ENCODE results near the gene FAM156A.
"Not testable (repeated sequence)": the region's sequence is repeated elsewhere in the genome, so short reads cannot be mapped to it uniquely, and the experiment has no call there.

The FAM156A gene, protein sequence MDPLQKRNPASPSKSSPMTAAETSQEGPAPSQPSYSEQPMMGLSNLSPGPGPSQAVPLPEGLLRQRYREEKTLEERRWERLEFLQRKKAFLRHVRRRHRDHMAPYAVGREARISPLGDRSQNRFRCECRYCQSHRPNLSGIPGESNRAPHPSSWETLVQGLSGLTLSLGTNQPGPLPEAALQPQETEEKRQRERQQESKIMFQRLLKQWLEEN
- total RNA-seq: 0 to 0.87 (median 0.33) reads per million in 9 experiments

DNA sequence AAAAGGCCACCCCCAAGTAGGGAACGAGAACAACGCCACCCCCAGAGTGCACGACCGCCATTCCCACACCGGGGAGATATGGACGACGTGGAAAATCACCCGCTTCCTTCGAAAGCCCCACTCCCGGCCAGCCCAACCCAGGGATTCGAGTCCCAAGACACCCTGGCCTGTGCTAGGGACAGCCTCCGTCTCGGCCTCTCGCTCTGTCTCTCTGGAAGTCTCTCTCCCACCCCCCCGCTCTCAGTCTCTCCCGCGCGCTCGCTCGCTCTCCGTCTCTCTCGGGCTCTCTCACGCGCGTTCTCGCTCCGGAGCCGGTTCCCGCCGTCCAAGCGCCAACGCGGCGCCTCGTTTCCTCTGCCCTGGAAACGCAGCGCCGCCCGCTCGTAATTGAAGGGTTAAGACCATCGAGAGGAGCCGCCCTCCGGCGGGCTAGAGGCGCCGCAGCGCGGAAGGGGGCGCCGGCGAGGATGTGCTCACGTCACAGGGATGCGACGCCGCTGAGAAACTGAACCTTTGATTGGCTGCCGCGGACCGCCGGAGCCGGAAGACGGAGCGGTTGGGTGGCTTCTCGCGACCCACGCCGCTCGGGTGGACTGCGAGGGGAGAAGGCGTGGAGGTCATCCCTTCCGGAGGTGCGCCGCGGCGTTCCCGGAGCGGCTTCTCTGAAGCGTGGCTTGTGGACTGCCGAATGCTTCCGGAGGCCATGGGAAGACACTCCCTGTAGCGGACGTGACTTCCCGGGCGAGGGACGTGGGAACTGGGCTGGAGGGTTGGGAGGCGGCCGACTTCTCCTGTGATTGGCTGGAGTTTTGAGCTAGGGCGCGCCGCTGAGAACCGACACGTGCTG lies at the start of gene FAM156A:
Gene FAM156A (minus strand): TSS at position 406 of the 847 bp plus-strand sequence. CDS start 9,930 bp downstream, outside the sequence.
- not testable (repeated sequence) for H3K4me1 Mint-ChIP-seq (ENCODE audit: low read depth in 2 of 2); H3K36me3 Mint-ChIP-seq (ENCODE audit: insufficient read depth); H3K9me3 Mint-ChIP-seq; H3K27me3 Mint-ChIP-seq; H3K4me3 Mint-ChIP-seq; DNase-seq; H3K27ac Mint-ChIP-seq
- ATAC-seq (replicated peaks): peak; percentile 88

DNA sequence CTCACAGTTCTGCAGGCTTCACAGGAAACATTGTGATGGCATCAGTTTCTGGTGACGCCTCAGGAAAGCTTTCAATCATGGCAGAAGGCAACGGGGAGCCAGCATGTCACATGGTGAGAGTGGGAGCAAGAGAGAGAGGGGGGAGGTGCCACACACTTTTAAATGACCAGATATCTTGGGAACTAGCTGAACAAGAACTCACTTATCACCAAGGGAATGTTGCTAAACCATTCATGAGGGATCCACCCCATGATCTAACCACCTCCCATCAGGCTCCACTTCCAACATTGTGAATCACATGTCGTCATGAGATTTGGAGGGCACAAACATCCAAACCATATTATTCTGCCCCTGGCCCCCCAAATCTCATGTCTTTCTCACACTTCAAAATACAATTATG lies 47.0 kb upstream of the FAM156A start:
- peaks cover 4% of the 10 kb centered on the region for H3K36me3 Mint-ChIP-seq (ENCODE audit: insufficient read depth)
- no peaks in the 10 kb centered on the region for H3K4me1 Mint-ChIP-seq (ENCODE audit: low read depth in 2 of 2)
- no peak overlapping the region for H3K4me3 Mint-ChIP-seq
- DNase-seq: no peak
- H3K9me3 Mint-ChIP-seq: no peaks in the 10 kb centered on the region
- ATAC-seq (replicated peaks): no peak
- H3K27me3 Mint-ChIP-seq: peaks cover 20 to 44% of the 10 kb centered on the region in 2 donors
- H3K27ac Mint-ChIP-seq: no peak overlapping the region

DNA sequence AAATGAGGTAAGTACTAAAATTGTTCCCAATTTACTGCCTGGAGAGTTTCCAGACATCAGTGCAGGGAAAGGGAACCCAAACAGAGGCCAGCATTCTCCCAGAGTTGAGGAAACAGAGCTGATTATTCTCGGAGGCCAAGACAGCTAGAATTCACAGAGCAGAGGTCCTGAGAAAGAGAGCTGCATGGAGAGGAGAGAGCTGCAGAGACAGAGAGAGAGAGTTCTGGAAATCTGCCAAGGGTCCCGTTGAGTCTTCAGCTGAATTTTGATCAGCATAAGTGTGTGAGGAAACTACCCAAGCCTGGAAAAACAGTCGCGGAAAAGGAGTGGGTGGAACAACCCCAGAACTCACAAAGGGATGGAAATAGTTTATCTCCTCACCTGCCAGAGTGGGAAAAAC lies 46.5 kb upstream of the FAM156A start:
- ATAC-seq (replicated peaks) (no peak), DNase-seq (no peak)
- H3K4me3 Mint-ChIP-seq: no peak overlapping the region
- H3K4me1 Mint-ChIP-seq (ENCODE audit: low read depth in 2 of 2): no peaks in the 10 kb centered on the region
- H3K36me3 Mint-ChIP-seq (ENCODE audit: insufficient read depth): peaks cover 4% of the 10 kb centered on the region
- H3K9me3 Mint-ChIP-seq: no peaks in the 10 kb centered on the region
- H3K27me3 Mint-ChIP-seq: peaks cover 20 to 44% of the 10 kb centered on the region in 2 donors
- H3K27ac Mint-ChIP-seq: no peak overlapping the region

DNA sequence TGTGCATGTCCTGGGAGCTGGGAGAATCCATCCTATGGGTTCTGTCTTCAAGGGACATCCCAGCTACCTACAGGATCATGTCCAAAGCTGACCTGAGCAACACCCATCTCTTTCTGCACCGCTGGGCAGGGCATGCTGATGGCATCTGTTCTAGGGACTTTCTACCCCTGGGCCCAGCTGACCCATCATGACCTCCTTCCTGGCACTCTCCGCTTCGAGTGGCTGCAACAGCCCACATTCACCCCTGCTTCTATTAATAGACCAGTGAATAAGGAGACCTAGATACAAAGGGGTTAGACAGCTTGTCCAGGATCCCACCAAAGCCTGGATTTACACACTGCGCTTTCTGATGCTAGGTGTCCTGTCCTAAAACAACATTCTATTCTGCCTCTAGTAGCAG lies 45.7 kb upstream of the FAM156A start:
- no peaks in the 10 kb centered on the region for H3K9me3 Mint-ChIP-seq
- no peak overlapping the region for H3K27ac Mint-ChIP-seq

DNA sequence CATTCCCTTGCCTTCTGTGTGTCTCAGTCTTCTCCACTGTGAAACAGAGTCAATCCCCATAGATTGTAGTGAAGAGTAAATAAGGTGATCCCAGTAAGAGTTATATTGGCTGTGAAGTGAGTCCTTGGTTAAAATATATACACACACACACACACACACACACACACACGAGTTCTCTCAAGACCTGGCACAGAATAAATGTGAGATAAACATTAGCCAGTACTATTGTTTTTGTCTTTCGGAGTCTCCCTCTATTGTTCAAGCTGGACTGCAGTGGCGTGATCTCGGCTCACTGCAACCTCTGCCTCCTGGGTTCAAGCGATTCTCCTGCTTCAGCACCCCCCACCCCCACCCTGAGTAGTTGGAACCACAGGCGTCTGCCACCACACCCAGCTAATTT lies 44.8 kb upstream of the FAM156A start:
- ATAC-seq (replicated peaks) (no peak), DNase-seq (no peak)
- no peaks in the 10 kb centered on the region for H3K4me1 Mint-ChIP-seq (ENCODE audit: low read depth in 2 of 2)
- H3K36me3 Mint-ChIP-seq (ENCODE audit: insufficient read depth): peaks cover 4% of the 10 kb centered on the region
- H3K27me3 Mint-ChIP-seq: peaks cover 20 to 44% of the 10 kb centered on the region in 2 donors
- no peaks in the 10 kb centered on the region for H3K9me3 Mint-ChIP-seq
- no peak overlapping the region for H3K27ac Mint-ChIP-seq
- no peak overlapping the region for H3K4me3 Mint-ChIP-seq

More for the DNA sequence above, 45.7 kb upstream of the FAM156A start:
- Mint-ChIP-seq H3K4me1 (ENCODE audit: low read depth in 2 of 2) (no peaks in the 10 kb centered on the region), H3K27me3 (peaks cover 20 to 44% of the 10 kb centered on the region in 2 donors), H3K36me3 (ENCODE audit: insufficient read depth) (peaks cover 4% of the 10 kb centered on the region), H3K4me3 (no peak overlapping the region)
- no peak for ATAC-seq (replicated peaks)
- no peak for DNase-seq

DNA sequence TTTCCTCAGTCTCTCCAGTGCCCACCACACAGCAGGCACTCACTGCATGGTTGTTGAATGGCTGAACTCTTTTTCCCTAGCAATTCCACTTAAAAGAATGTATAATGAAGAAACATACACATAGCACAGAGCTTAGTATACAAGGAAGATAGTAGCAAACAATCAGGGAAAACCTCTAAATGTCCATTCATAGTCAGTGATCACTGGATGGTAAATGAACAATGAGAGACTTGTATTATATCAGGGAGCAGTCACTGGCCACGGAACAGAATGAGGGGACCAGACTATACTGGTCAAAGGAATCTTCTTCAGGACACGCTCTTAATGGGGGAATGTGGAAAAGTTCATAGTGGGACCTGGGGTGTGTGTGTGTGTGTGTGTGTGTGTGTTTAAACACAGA lies 43.6 kb upstream of the FAM156A start:
- ATAC-seq (replicated peaks): no peak

DNA sequence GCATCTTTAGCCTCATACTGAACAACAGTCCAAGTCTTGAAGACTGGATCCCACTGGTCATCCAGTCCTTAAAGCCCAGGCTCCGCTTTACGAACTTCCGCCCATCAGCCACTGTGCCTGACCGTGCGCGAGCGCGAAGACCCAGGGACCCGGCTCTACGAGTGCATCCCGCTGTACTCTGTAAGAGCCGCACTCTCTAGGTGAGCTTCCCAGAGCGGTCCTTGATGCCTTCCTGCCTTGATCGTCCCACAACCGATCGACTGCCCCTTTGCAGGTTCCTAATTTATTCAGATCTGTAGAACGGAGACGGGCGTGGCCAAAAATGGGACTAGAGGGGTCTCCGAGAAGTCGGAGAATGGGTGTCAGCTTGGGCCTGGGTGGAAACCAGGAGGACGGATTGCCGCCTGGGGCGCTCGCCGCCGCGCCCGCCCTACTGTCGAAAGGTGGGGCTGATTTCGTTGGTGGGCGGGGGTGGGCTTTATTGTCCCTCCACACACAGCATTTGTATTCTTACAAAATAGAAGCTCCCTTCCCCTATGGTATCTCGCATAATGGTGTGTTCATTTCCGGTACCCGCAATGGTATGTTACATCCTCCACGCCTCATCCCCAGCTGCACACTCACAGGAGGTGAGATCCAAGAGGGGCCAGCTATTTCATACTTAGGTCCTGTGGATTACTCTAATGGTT lies 42.3 kb upstream of the FAM156A start:
- peak overlapping the region in 1 of 2 donors; percentile 54 for H3K4me3 Mint-ChIP-seq
- H3K27ac Mint-ChIP-seq: no peak overlapping the region
- DNase-seq (no peak), ATAC-seq (replicated peaks) (no peak)
- H3K36me3 Mint-ChIP-seq (ENCODE audit: insufficient read depth): peaks cover 3% of the 10 kb centered on the region
- no peaks in the 10 kb centered on the region for H3K9me3 Mint-ChIP-seq
- H3K27me3 Mint-ChIP-seq: peaks cover 12 to 32% of the 10 kb centered on the region in 2 donors
- peaks cover 2 to 5% of the 10 kb centered on the region in 2 donors for H3K4me1 Mint-ChIP-seq (ENCODE audit: low read depth in 2 of 2)

More for the DNA sequence above, 43.6 kb upstream of the FAM156A start:
- H3K4me1 Mint-ChIP-seq (ENCODE audit: low read depth in 2 of 2): no peaks in the 10 kb centered on the region
- no peak for DNase-seq
- H3K27me3 Mint-ChIP-seq: peaks cover 12 to 39% of the 10 kb centered on the region in 2 donors
- H3K4me3 Mint-ChIP-seq: no peak overlapping the region
- no peak overlapping the region for H3K27ac Mint-ChIP-seq
- H3K36me3 Mint-ChIP-seq (ENCODE audit: insufficient read depth): peaks cover 2% of the 10 kb centered on the region
- no peaks in the 10 kb centered on the region for H3K9me3 Mint-ChIP-seq

DNA sequence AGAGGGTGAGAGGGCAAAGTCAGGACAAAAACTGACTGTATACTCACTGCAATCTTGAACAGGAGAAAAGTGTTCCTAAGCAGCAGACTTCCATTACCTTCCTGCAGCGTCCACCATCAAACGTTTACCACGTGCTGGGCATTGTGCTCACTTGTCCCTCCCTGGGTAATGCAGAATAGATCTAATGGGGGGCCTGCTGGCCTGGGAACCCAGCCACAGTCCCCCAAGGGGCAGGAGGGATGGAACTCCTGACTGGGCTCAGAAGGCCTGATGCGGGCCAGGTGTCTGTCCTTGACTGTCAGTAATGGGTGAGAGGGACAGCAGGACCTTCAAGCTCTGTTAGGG lies 37.6 kb upstream of the FAM156A start:
- peaks cover 7% of the 10 kb centered on the region for H3K36me3 Mint-ChIP-seq (ENCODE audit: insufficient read depth)
- H3K27ac Mint-ChIP-seq: peak overlapping the region; percentile 96 to 99
- no peaks in the 10 kb centered on the region for H3K27me3 Mint-ChIP-seq
- DNase-seq (no peak), ATAC-seq (replicated peaks) (no peak)
- no peaks in the 10 kb centered on the region for H3K9me3 Mint-ChIP-seq
- peaks cover 14 to 15% of the 10 kb centered on the region in 2 donors for H3K4me1 Mint-ChIP-seq (ENCODE audit: low read depth in 2 of 2)
- peak overlapping the region; percentile 89 to 94 for H3K4me3 Mint-ChIP-seq

DNA sequence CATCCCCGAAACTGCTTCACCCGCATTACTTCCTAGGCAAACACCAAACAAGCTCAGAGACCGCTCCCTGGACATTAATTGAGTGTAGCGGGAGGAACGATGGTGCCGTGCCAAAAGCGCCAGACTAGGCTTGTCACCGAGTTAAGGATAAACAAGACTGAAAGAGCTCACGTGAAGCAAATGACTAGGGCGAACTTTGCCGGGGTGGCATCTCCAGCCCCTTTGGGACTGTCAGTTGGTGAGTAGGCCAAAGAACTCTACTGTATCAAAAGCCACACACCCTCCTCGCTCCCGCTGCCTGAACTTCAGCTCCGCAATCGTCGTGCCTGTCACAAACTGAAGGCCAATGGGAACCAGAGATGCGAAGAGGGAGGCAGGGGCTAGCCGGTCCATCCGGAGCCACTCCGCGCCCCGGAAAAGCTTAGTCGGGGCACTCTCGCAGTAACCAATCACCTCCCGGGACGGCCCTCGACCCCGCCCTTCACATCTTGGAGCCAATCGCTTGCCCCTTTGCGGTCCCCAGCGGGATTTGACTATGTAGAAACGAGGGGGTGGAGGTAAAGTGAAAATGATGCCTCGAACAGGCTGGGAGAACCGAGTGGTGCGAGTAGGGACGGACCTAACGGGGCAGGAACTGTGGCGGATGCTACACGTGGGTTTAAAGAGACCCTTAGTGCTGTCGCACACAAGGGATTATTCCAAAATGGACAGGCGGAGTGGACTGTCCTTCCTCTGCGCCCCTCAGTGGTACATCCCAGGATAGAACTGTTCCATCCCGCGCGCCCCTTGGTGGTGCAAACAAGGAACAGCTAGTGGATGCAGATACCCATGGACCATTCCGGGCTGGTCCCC lies 37.0 kb upstream of the FAM156A start:
- Mint-ChIP-seq H3K4me1 (ENCODE audit: low read depth in 2 of 2) (peaks cover 15% of the 10 kb centered on the region in 2 donors), H3K27ac (peak overlapping the region; percentile 96 to 99), H3K27me3 (no peaks in the 10 kb centered on the region), H3K36me3 (ENCODE audit: insufficient read depth) (peaks cover 7% of the 10 kb centered on the region), H3K9me3 (no peaks in the 10 kb centered on the region), H3K4me3 (peak overlapping the region; percentile 89 to 94)
- ATAC-seq (replicated peaks) (peak; percentile 95), DNase-seq (peak; percentile 85 to 88 (median 85))

DNA sequence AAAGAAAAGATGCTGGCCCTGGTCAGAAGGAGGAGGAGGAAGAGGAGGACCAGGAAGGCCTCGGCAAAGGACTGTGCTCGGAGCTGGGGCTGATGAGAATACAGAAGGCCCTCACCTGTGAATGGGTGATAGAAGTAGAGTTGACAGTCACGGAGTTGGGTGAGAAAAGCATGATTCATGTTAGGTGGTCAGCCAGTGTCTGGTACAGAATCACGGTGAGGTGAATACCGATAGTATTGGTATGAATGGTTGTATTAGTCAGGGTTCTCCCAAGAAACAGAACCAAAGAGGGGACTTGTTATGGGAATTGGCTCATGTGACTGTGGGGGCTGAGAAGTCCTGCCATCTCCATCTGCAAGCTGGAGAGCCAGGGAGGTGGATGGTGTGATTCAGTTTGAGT lies 32.5 kb upstream of the FAM156A start:
- ATAC-seq (replicated peaks): no peak

DNA sequence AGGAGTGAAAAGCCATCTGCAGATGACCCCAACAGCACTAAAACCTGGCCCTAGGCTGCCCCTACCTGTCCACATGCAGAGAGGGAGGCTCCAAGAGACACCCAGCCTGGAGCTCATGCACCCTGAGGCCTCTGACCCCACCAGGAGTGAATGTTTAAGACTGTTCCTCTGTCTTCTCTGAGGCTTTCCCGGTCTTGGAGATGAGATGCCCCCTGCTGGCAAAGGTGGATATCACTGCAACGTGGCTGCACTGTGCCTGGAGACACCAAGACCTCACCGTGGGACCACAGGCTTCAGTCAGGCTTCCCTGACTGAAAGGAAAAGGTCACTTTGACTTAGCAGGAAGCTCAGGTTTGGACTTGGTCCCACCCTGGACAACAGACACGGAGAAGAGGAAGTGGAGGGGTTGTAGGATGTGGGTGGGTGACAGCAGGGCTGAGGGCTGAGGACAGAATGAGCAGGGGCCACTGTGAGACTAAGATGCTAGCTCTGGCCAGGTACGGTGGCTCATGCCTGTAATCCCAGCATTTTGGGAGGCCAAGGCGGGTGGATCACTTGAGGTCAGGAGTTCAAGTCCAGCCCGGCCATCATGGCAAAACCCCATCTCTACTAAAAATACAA lies 31.8 kb upstream of the FAM156A start:
- Mint-ChIP-seq H3K4me1 (ENCODE audit: low read depth in 2 of 2) (peaks cover 13 to 22% of the 10 kb centered on the region in 2 donors), H3K27ac (peak overlapping the region; percentile 66 to 73)
- H3K27me3 Mint-ChIP-seq; H3K4me3 Mint-ChIP-seq; H3K9me3 Mint-ChIP-seq; H3K36me3 Mint-ChIP-seq (ENCODE audit: insufficient read depth): not testable (repeated sequence)
- ATAC-seq (replicated peaks): peak; percentile 70
- DNase-seq: peak; percentile 33 to 46 (median 37)

More for the DNA sequence above, 32.5 kb upstream of the FAM156A start:
- Mint-ChIP-seq H3K4me1 (ENCODE audit: low read depth in 2 of 2) (peaks cover 15 to 24% of the 10 kb centered on the region in 2 donors), H3K9me3 (no peaks in the 10 kb centered on the region), H3K36me3 (ENCODE audit: insufficient read depth) (peaks cover 7% of the 10 kb centered on the region), H3K27ac (no peak overlapping the region), H3K27me3 (no peaks in the 10 kb centered on the region), H3K4me3 (no peak overlapping the region)
- DNase-seq: no peak

DNA sequence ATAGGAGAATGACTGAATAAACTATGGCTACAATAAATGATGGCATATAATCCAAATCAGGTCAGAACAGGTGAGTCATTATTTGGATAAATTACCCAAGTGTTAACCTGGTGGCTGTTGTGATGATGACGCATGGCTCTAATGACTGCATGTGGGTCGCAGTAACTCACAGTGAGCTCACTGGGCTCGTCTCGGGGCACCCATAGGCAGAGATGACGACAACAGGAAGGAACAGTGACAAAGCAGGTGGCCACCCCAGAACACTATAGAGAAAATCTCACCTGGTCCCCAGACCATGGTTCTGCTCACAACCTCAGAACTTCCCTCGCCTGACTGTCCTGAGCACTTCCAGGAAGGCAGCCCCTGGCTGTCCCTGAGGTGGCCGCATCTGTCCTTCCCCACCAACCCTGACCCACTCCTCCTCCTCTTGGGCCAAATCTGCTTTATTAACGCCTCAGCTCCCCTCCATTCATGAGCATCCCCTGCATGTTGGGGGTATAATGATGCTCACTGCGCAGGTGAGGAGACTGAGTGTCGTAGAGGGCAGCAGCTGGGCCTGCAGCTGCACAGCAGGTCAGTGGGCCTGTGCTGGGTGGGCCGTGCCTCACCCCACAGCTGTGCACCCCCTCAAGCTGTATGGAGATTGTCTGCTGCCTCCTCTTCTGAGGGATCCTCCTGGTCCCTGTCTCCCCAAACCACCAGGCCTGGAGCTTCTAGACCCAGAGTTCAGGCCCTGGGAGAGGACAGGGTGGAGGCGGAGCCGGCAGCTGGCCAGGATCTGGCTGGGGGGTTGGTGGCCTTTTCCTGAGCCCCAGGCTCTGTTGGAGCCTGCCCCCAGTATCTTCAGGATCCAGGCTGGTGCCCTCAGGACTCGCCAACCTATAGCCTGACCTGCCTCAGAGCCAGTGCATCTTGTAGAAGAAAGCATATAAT lies 30.9 kb upstream of the FAM156A start:
- no peaks in the 10 kb centered on the region for H3K36me3 Mint-ChIP-seq (ENCODE audit: insufficient read depth)
- H3K4me3 Mint-ChIP-seq: no peak overlapping the region
- H3K4me1 Mint-ChIP-seq (ENCODE audit: low read depth in 2 of 2): peaks cover 8 to 16% of the 10 kb centered on the region in 2 donors
- peak; percentile 57 for ATAC-seq (replicated peaks)
- H3K9me3 Mint-ChIP-seq: no peaks in the 10 kb centered on the region
- H3K27me3 Mint-ChIP-seq: no peaks in the 10 kb centered on the region
- DNase-seq: no peak
- H3K27ac Mint-ChIP-seq: no peak overlapping the region
